A549 (cell line): ENCODE data around the gene WDR72. TPM values are rescaled to one million over a fixed set of nuclear protein-coding genes. Genes with fewer than 3 reads are reported as not detected.
"Not testable (repeated sequence)": the region's sequence is repeated elsewhere in the genome, so short reads cannot be mapped to it uniquely, and the experiment has no call there.

ENCODE experiments used
- ATAC-seq, 2 experiments: fragments of 200-7000 bp in 1 of 2; fragments of >200 bp in 1 of 2; cut with Nextera tagmentation in 1 of 2; cut with Tn5 transposase in 1 of 2; 3 replicates each; pipeline versions ENCODE4 v1.8.0 to v1.9.1; 2018 to 2020; ENCODE audit warnings: mild to moderate bottlenecking in 1 of 2, moderate library complexity in 1 of 2
- CTCF ChIA-PET: fragments of 300-600 bp; sonication (Branson Sonifier 250); formaldehyde crosslinking; extraction: SDS; loops from one replicate; lab custom pipeline; 2021; ENCODE audit warnings: antibody characterized with exemption, inconsistent platforms; lab: Yijun Ruan, JAX
- POLR2A ChIA-PET: fragments of 350-600 bp; formaldehyde crosslinking; extraction: SDS; loops from one replicate; lab custom pipeline; 2021; ENCODE audit warnings: antibody characterized with exemption, inconsistent platforms; lab: Yijun Ruan, JAX
- DNase-seq, 2 experiments: peaks; one replicate each; pipeline versions ENCODE4 v3.0.0 to v3.0.0-alpha.2; 2011 to 2016; ENCODE audit warnings: low read depth in 1 of 2, low spot score in 1 of 2
- FAIRE-seq: peaks from 2 replicates; lab custom pipeline; 2011; peaks lifted over from hg19 to GRCh38; lab: Jason Lieb, UNC
- H3K27ac ChIP-seq, 2 experiments: fragments of >200 bp; sonication (Bioruptor Twin); formaldehyde crosslinking; 3 replicates each; pipeline ENCODE4 v1.5.1; 2016 to 2017
- H3K4me1 ChIP-seq: fragments of >200 bp; sonication (Bioruptor Twin); formaldehyde crosslinking; 3 replicates; pipeline ENCODE4 v1.6.1; 2016
- H3K4me2 ChIP-seq: fragments of >200 bp; sonication (Bioruptor Twin); formaldehyde crosslinking; 3 replicates; pipeline ENCODE4 v1.6.1; 2016
- H3K4me3 ChIP-seq: fragments of >200 bp; sonication (Bioruptor Twin); formaldehyde crosslinking; 3 replicates; pipeline ENCODE4 v1.5.1; 2016
- H3K9me3 ChIP-seq: fragments of >200 bp; sonication (Bioruptor Twin); formaldehyde crosslinking; 3 replicates; pipeline ENCODE4 v1.6.1; 2016
- CBX8 ChIP-seq: fragments of 200-600 bp; sonication (generic); IDR thresholded peaks from 2 replicates; pipeline ENCODE4 v1.6.1; 2016
- CEBPB ChIP-seq, 2 experiments: fragments of >200 bp in 1 of 2; sonication (Bioruptor Twin) in 1 of 2; formaldehyde crosslinking in 1 of 2; IDR thresholded peaks; 2 replicates each; pipeline ENCODE4 v1.6.1; 2012 to 2016
- GATA3 ChIP-seq: IDR thresholded peaks from 2 replicates; pipeline ENCODE4 v1.6.1; 2012; ENCODE audit warnings: borderline replicate concordance
- HOXA7 ChIP-seq: fragments of 250-450 bp; sonication (Bioruptor Pico); IDR thresholded peaks from 2 replicates; pipeline ENCODE4 v1.5.0; 2020; ENCODE audit warnings: mild to moderate bottlenecking, moderate library complexity
- JUN ChIP-seq, 2 experiments: fragments of >200 bp; sonication (Bioruptor Twin); formaldehyde crosslinking; IDR thresholded peaks; 2 replicates in 1 of 2; 3 replicates in 1 of 2; pipeline ENCODE4 v1.6.1; 2016 to 2017
- JUNB ChIP-seq: fragments of >200 bp; sonication (Bioruptor Twin); formaldehyde crosslinking; IDR thresholded peaks from 2 replicates; pipeline ENCODE4 v1.6.1; 2016
- MYC ChIP-seq: IDR thresholded peaks from 2 replicates; pipeline ENCODE4 v1.6.1; 2012; ENCODE audit warnings: mild to moderate bottlenecking, inconsistent platforms, low read length, improper control_type of control experiment, borderline replicate concordance
- NPAS2 ChIP-seq: fragments of 250-450 bp; sonication (Bioruptor Pico); IDR thresholded peaks from 2 replicates; pipeline ENCODE4 v1.8.0; 2022; ENCODE audit warnings: mild to moderate bottlenecking, moderate library complexity, borderline replicate concordance
- RCOR1 ChIP-seq: fragments of 150-350 bp; IDR thresholded peaks from 2 replicates; pipeline ENCODE4 v1.6.1; 2014; ENCODE audit warnings: antibody characterized with exemption, low read length, low read depth
- RNF2 ChIP-seq: fragments of 200-600 bp; sonication (generic); IDR thresholded peaks from 2 replicates; pipeline ENCODE4 v1.6.1; 2016; ENCODE audit warnings: low read depth, mild to moderate bottlenecking, antibody characterized with exemption, moderate library complexity, borderline replicate concordance
- ZSCAN20 ChIP-seq: fragments of 250-450 bp; sonication (Bioruptor Pico); IDR thresholded peaks from 2 replicates; pipeline ENCODE4 v1.8.0; 2022; ENCODE audit warnings: mild to moderate bottlenecking, moderate library complexity
- WGBS: methylation state at CpG from one replicate; pipeline ENCODE4 v1.1.6; 2017; ENCODE audit errors: missing lambda C conversion rate; 5-methylcytosine and 5-hydroxymethylcytosine counted together
- polyA plus RNA-seq, 4 experiments: library from polyadenylated mRNA; depleted of rRNA in 3 of 4; stranded (reverse); fragments of >200 nt; fragmentation: RNase III in 1 of 4; extraction: RNeasy Plus Mini Kit Qiagen cat#74134 plus additional on column Dnase treatment in 1 of 4; gene quantifications; 2 replicates in 3 of 4; 3 replicates in 1 of 4; pipeline ENCODE4 v1.2.3, GENCODE V29; 2011 to 2017
- TF ChIP-seq, protein P1 (sequence below): fragments of >200 bp; sonication (Bioruptor Twin); formaldehyde crosslinking; IDR thresholded peaks from 3 replicates; pipeline ENCODE4 v1.5.1; 2016
- TF ChIP-seq, protein P2 (sequence below): fragments of 250-450 bp; sonication (Bioruptor Pico); IDR thresholded peaks from 2 replicates; pipeline ENCODE4 v1.5.0; 2021; ENCODE audit warnings: mild to moderate bottlenecking, moderate library complexity, borderline replicate concordance

Gene WDR72
- polyA plus RNA-seq, 2 of the 4 experiments (the other 2 are of a cell fraction) = 12.0 to 28.5 TPM

DNA sequence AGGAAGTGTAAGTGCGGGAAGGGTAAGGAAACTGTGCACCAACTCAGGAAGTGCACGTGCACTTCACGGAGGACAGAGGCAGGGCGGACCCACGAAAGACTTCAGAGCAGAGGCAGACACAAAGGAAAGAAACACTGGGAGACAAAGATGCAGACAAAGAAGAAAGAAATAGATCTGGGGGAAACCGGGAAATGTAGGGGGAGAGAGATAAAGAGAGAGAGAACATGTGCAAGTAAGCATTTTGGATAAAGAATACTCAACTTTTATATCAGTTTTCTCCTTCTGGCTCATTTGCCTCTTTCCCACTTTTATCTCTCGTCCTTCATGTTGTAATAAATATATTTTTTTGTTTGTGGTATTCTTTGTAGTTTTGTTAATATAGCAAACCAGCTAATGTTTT, 204.2 kb downstream of the WDR72 start (continued):
- TF ChIP-seq, protein P1, sequence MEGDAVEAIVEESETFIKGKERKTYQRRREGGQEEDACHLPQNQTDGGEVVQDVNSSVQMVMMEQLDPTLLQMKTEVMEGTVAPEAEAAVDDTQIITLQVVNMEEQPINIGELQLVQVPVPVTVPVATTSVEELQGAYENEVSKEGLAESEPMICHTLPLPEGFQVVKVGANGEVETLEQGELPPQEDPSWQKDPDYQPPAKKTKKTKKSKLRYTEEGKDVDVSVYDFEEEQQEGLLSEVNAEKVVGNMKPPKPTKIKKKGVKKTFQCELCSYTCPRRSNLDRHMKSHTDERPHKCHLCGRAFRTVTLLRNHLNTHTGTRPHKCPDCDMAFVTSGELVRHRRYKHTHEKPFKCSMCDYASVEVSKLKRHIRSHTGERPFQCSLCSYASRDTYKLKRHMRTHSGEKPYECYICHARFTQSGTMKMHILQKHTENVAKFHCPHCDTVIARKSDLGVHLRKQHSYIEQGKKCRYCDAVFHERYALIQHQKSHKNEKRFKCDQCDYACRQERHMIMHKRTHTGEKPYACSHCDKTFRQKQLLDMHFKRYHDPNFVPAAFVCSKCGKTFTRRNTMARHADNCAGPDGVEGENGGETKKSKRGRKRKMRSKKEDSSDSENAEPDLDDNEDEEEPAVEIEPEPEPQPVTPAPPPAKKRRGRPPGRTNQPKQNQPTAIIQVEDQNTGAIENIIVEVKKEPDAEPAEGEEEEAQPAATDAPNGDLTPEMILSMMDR = no peak
- no peak for TF ChIP-seq JUNB
- TF ChIP-seq GATA3 = no peak
- TF ChIP-seq JUN (IDR thresholded peaks at IDR 0.05) = no peak

DNA sequence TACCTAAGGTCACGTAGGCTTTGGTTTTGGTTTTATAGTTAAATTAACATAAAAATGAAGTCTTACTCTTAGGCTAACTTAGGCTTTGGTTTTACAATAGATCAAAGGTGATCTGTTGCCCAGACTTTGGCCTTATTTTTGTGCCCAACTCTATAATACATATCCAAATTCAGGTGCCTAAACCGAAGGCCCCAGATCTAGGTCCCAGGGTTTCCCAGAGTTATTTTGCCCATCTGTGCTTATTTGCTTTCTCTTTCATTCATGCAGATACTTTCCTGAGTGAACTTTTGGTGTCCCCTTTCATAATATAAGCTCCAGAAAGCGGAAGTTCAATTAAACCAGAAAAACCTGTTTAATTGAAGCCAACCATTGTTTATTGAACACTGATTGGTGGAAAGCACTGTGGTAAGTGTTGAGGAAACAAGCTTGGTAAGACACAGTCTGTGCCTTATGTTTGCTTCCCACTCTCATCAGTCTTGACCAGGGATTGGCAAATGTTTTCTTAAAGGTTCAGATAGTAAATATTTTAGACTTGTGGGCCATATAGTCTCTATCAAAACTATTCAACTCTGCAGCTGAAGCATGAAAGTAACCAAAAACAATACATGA, 209.7 kb downstream of the WDR72 start:
- FAIRE-seq (no peak), ATAC-seq (no peak), DNase-seq (no peak)
- CTCF ChIA-PET = interaction anchor here (1.1 to 1.5 kb wide), 4 partner anchors 10 to 106 kb away, joined by 3 to 5 read pairs (median 4); no protein-coding TSS in a partner anchor
- POLR2A ChIA-PET = no interaction called here
- no peaks in the 10 kb centered on the region for H3K4me1 ChIP-seq
- H3K9me3 ChIP-seq = no peaks in the 10 kb centered on the region
- TF ChIP-seq MYC (no peak), JUN (IDR thresholded peaks at IDR 0.05) (no peak), CEBPB (IDR thresholded peaks at IDR 0.05) (no peak), ZSCAN20 (no peak), CBX8 (no peak), RCOR1 (no peak), HOXA7 (CRISPR knock-in tag) (no peak)
- TF ChIP-seq, protein P2, sequence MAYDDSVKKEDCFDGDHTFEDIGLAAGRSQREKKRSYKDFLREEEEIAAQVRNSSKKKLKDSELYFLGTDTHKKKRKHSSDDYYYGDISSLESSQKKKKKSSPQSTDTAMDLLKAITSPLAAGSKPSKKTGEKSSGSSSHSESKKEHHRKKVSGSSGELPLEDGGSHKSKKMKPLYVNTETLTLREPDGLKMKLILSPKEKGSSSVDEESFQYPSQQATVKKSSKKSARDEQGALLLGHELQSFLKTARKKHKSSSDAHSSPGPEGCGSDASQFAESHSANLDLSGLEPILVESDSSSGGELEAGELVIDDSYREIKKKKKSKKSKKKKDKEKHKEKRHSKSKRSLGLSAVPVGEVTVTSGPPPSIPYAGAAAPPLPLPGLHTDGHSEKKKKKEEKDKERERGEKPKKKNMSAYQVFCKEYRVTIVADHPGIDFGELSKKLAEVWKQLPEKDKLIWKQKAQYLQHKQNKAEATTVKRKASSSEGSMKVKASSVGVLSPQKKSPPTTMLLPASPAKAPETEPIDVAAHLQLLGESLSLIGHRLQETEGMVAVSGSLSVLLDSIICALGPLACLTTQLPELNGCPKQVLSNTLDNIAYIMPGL (CRISPR knock-in tag) = no peak
- H3K4me2 ChIP-seq = no peak overlapping the region
- no peak overlapping the region for H3K27ac ChIP-seq
- WGBS = 90% methylated on average over 3 of the region's 3 CpGs
- no peak overlapping the region for H3K4me3 ChIP-seq

DNA sequence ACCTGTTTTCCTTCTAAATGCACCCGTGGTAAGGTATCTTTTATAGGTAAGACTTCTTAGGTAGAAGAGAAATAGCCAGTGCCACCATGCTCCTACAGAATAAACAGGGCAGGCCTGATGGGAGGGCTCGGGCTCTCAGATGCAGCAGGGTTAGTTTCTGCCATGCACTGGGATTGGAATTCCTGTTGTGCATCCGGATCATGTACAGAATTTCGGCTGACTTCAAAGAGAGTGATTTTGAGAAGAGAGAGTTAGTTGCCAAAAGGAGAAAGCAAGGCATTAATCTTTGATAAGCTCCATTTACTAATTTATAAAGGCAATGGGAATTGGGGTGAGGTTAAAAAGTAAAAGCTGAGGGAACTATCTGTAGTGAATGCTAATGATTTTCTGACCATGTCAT, 211.2 kb downstream of the WDR72 start:
- 64% methylated on average over 4 of the region's 4 CpGs for WGBS
- no peak for FAIRE-seq
- ChIA-PET POLR2A (no interaction called here), CTCF (no interaction called here)
- no peak for ATAC-seq
- Histone ChIP-seq H3K4me2 (no peak overlapping the region), H3K4me1 (no peaks in the 10 kb centered on the region), H3K9me3 (no peaks in the 10 kb centered on the region), H3K27ac (no peak overlapping the region), H3K4me3 (no peak overlapping the region)
- TF ChIP-seq, protein P1 = no peak
- TF ChIP-seq NPAS2 (CRISPR knock-in tag) = no peak
- no peak for TF ChIP-seq RNF2
- TF ChIP-seq CBX8 = no peak
- no peak for TF ChIP-seq RCOR1
- DNase-seq = no peak

DNA sequence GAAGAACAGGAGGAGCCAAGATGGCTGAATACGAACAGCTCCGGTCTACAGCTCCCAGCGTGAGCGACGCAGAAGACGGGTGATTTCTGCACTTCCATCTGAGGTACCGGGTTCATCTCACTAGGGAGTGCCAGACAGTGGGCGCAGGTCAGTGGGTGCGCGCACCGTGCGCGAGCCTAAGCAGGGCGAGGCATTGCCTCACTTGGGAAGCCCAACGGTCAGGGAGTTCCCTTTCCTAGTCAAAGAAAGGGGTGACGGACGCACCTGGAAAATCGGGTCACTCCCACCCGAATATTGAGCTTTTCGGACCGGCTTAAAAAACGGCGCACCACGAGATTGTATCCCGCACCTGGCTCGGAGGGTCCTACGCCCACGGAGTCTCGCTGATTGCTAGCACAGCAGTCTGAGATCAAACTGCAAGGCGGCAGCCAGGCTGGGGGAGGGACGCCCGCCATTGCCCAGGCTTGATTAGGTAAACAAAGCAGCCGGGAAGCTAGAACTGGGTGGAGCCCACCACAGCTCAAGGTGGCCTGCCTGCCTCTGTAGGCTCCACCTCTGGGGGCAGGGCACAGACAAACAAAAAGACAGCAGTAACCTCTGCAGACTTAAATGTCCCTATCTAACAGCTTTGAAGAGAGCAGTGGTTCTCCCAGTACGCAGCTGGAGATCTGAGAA, 218.7 kb downstream of the WDR72 start:
- CTCF ChIA-PET = not testable (repeated sequence)

More for the DNA sequence above, 218.7 kb downstream of the WDR72 start:
- WGBS = 90% methylated on average over 29 of the region's 34 CpGs
- DNase-seq, POLR2A ChIA-PET, FAIRE-seq, H3K9me3 ChIP-seq, H3K4me3 ChIP-seq, ATAC-seq, H3K4me2 ChIP-seq: not testable (repeated sequence)
- Histone ChIP-seq H3K4me1 (peaks cover 46% of the 10 kb centered on the region), H3K27ac (peak overlapping the region; percentile 22 to 70; a peak in 3 of 6 replicates)
